GM12875 (cell line): Measurements from ENCODE around the gene BRF1.

Experiments used
- H3K4me3 ChIP-seq: one replicate; pipeline ENCODE4 v1.5.1; 2011; ENCODE audit warnings: low read depth, low read length, control low read depth
- TF ChIP-seq, protein P1 (sequence below): IDR thresholded peaks from 2 replicates; pipeline ENCODE4 v1.5.1; 2011; ENCODE audit warnings: low read depth, mild to moderate bottlenecking, control low read depth, inconsistent platforms, low read length, moderate library complexity, borderline replicate concordance; ENCODE audit not compliant: insufficient read depth

BRF1 gene

DNA sequence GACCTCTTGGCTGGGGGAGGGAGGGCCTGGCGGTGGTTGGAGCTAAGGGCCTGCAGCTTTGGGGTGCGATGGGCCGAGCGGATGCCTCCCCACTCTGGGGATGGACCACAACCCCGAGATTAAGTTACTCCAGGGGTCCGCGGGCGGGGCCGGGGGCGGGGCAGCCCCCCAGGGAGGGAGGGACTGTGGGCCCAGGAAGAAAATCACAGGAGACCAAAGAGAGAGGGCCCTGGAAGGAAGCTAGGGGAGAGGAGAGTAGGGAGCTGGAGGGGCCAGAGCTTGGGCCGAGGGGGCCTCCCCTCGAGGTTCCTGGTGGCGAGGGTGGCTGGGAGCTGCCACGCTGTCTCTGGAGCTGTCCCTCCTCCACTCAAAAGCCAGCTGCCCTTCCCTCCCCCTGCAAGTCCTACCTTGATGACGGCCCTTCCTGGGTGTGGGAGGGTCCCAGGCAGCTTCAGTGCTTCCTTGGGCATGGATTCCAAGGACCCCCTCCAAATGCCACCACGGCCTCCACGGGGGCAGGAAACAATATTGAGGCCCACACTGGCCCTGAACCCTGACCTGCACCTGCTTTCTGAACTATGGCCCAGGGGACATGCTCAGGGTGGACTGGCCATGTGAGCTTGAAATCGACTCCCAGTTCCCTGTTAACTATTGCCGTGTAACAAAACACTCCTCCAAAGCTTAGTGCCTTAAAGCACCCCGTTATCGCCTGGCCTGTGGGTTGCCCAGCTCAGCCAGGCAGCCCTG lies 119.1 kb downstream of the BRF1 start:
- no peak overlapping the region for H3K4me3 ChIP-seq
- TF ChIP-seq, protein P1, sequence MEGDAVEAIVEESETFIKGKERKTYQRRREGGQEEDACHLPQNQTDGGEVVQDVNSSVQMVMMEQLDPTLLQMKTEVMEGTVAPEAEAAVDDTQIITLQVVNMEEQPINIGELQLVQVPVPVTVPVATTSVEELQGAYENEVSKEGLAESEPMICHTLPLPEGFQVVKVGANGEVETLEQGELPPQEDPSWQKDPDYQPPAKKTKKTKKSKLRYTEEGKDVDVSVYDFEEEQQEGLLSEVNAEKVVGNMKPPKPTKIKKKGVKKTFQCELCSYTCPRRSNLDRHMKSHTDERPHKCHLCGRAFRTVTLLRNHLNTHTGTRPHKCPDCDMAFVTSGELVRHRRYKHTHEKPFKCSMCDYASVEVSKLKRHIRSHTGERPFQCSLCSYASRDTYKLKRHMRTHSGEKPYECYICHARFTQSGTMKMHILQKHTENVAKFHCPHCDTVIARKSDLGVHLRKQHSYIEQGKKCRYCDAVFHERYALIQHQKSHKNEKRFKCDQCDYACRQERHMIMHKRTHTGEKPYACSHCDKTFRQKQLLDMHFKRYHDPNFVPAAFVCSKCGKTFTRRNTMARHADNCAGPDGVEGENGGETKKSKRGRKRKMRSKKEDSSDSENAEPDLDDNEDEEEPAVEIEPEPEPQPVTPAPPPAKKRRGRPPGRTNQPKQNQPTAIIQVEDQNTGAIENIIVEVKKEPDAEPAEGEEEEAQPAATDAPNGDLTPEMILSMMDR, result no peak

DNA sequence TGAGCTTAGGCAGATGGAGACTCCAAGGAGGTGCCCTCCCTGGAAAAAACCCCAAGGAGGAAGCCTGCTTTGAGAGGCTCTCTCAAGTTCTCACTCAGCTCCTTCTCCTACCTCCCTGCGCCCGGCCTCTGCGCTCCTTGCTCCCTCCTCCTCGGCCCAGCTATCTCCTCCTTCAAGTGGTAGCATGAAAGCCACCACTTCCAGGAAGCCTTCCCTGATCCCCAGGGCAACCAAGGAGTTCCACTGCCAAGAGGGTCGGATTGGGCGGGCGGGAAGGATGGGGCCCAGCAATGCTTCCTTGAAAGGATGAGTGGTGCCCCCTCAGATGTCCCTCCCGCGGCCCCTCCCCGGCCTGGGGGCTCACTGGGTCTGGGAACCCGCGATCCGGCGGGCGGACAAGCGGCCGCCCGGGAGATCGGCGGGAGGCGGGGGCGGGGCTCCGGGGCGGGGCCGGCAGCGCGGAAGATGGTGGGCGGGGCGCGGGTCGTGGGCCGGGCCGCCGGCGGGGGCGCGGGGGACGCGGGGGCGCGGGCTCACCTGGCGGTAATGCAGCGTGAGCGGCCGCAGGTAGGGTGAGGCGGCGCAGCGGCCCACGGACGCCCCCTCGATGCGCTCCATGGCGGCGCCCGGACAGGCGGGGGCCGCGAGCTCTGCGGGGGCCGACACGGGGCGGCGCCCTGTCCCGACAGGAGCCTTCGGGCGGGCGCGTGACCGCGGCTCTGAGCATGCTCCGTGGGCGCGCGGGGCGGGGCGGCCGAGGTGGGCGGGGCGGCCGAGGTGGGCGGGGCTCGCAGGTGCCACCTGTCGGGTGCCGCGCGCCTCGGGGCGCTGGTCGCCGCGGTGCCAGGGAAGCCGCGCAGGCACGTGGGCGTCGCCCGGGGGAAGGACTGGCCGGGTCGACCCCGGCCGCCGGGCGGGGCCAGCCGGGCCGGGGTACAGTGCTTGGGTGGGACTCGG lies 119.9 kb downstream of the BRF1 start, which contains the start of gene NUDT14:
Gene NUDT14 (minus strand): TSS at position 721 of the 957 bp plus-strand sequence. CDS start 103 bp downstream, at position 618.
- H3K4me3 ChIP-seq, result peak within 1 kb of the TSS; percentile 53
- TF ChIP-seq, protein P1, result no peak

DNA sequence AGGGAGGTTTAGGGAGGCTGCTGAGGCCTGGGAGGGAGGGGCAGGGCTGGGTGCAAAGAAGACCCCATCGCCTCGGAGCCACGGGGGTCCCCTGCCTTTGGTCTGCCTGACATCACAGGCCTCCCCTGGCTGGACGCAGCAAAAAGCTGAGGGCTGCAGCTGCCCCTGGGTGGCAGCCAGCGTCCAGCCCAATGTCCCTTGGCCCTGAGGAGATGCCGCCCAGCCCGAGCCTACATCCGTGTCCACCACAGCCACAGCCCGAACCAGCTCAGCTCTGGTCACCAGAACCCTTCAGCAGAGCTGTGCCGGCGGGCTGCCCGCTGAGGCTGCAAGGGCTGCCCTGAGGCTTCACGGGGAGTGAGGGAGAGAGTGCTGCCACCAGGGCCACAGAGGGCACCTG lies 121.6 kb downstream of the BRF1 start:
- H3K4me3 ChIP-seq, result no peak overlapping the region
- TF ChIP-seq, protein P1, result no peak

DNA sequence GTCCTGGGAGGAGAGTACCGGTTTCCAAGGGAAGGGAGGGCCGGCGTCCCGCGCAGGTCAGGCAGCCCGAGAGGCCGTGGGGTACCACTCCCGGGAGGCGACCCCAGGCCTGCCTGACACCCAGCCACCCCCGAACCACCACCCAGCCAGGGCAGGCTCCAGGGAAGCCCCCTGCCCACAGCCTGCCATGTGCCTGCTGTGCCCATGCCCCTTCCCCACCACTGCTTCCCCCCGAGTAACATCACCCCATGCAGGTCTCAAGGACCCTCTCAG lies 122.0 kb downstream of the BRF1 start:
- no peak overlapping the region for H3K4me3 ChIP-seq
- TF ChIP-seq, protein P1, result no peak

GRCh38 chr14:105178069-105178867 lies 122.5 kb downstream of the BRF1 start:
- TF ChIP-seq, protein P1, result no peak
- H3K4me3 ChIP-seq, result no peak overlapping the region

DNA sequence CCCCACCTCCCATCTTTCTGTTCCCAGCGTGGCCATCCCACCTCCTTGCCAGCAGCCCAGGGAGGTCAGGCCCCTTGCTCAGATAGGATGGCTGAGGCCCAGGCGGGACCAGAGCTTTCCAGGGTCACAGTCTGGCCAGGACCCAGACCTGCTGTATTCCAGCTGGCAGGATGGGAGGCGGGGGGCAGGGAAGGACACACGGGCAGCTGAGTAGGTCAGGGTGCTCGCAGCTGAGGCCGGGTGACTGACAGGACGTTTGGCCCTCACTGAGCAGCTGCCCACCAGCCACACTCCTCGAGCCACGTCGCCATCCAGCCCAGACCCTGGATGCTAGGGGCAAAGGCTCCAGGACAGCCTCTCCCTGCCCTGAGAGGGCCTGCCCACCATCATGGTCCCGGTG lies 123.7 kb downstream of the BRF1 start:
- no peak overlapping the region for H3K4me3 ChIP-seq
- TF ChIP-seq, protein P1, result no peak
